CD4-positive, alpha-beta T cell (primary cell): Measurements from ENCODE around the gene KIAA0232. TPM values are rescaled to one million over a fixed set of nuclear protein-coding genes. Genes with fewer than 3 reads are reported as not detected.

Experiments
- ATAC-seq: fragments of 200-7000 bp; cut with Tn5 transposase; one replicate; pipeline ENCODE4 v1.10.0; 2022; ENCODE audit warnings: mild to moderate bottlenecking; ENCODE audit not compliant: poor library complexity
- CTCF ChIA-PET: fragments of 350-600 bp; sonication (Branson Sonifier 250); formaldehyde crosslinking; loops from one replicate; lab custom pipeline; 2021; ENCODE audit warnings: antibody characterized with exemption, inconsistent platforms; lab: Charles Lee
- POLR2A ChIA-PET: fragments of 350-600 bp; sonication (Branson Sonifier 250); formaldehyde crosslinking; loops from one replicate; lab custom pipeline; 2021; ENCODE audit warnings: antibody characterized with exemption, inconsistent platforms; lab: Charles Lee
- DNase-seq, 14 experiments: peaks; one replicate each; pipeline ENCODE4 v3.0.0-alpha.2; 2013 to 2020; ENCODE audit warnings: mixed read lengths in 2 of 14
- H3K27ac ChIP-seq, 2 donors: one replicate each; pipeline versions ENCODE4 v1.5.1 to v1.7.0; 2013; ENCODE audit warnings: low read length in 2 of 2, low read depth in 1 of 2, mild to moderate bottlenecking in 1 of 2
- H3K27me3 ChIP-seq, 2 experiments: 1 replicate in 1 of 2; 2 replicates in 1 of 2; pipeline versions ENCODE4 v1.6.1 to v1.7.0; 2013; ENCODE audit warnings: low read length in 2 of 2, control low read depth in 1 of 2, mild to moderate bottlenecking in 1 of 2, moderate library complexity in 1 of 2; ENCODE audit not compliant: insufficient read depth in 2 of 2, control insufficient read depth in 1 of 2
- H3K36me3 ChIP-seq: one replicate; pipeline ENCODE4 v1.6.1; 2013; ENCODE audit warnings: low read length, control low read depth; ENCODE audit not compliant: insufficient read depth
- H3K4me1 ChIP-seq: one replicate; pipeline ENCODE4 v1.6.1; 2013; ENCODE audit warnings: low read length, control low read depth; ENCODE audit not compliant: insufficient read depth
- H3K4me3 ChIP-seq: one replicate; pipeline ENCODE4 v1.5.1; 2013; ENCODE audit warnings: mild to moderate bottlenecking, low read length, moderate library complexity
- H3K9me3 ChIP-seq, 2 experiments: 1 replicate in 1 of 2; 2 replicates in 1 of 2; pipeline versions ENCODE4 v1.6.1 to v1.7.0; 2013; ENCODE audit warnings: low read length in 2 of 2, mild to moderate bottlenecking in 2 of 2, control low read depth in 1 of 2, moderate library complexity in 1 of 2; ENCODE audit not compliant: control insufficient read depth in 1 of 2, insufficient read depth in 1 of 2
- H3K27ac Mint-ChIP-seq: one replicate; pipeline ENCODE4 v1.8.0; 2020; ENCODE audit warnings: mixed read lengths
- H3K27me3 Mint-ChIP-seq: one replicate; pipeline ENCODE4 v1.8.0; 2021; ENCODE audit warnings: mixed read lengths
- H3K36me3 Mint-ChIP-seq: one replicate; pipeline ENCODE4 v1.8.0; 2021; ENCODE audit warnings: low read depth, mixed read lengths
- H3K4me1 Mint-ChIP-seq: one replicate; pipeline ENCODE4 v1.8.0; 2021; ENCODE audit warnings: low read depth, mixed read lengths
- H3K4me3 Mint-ChIP-seq: one replicate; pipeline ENCODE4 v1.8.0; 2020; ENCODE audit warnings: mild to moderate bottlenecking, mixed read lengths
- H3K9me3 Mint-ChIP-seq: one replicate; pipeline ENCODE4 v1.8.0; 2020; ENCODE audit warnings: mixed read lengths
- intact Hi-C, 2 experiments: fragments of 100-400 bp; cut with DNase I in 1 of 2; cut with micrococcal nuclease in 1 of 2; formaldehyde crosslinking; loops; one replicate each; pipeline versions ENCODE4 v1.15.1 to v1.9.0; 2023 to 2025; cut with DNase I, micrococcal nuclease
- total RNA-seq, 174 experiments: library from RNA in 2 of 174; stranded (reverse) in 2 of 174; gene quantifications; one replicate each; pipeline ENCODE4 v1.2.3 and lab custom pipeline; 2021 to 2026
- TF ChIP-seq, protein P1 (sequence below): fragments of 200-600 bp; IDR thresholded peaks from one replicate; pipeline ENCODE4 v1.8.0; 2022; ENCODE audit warnings: antibody characterized with exemption, mild to moderate bottlenecking

Gene KIAA0232
- total RNA-seq, 2 experiments from 2014 or later: 15.3 to 17.8 TPM

DNA sequence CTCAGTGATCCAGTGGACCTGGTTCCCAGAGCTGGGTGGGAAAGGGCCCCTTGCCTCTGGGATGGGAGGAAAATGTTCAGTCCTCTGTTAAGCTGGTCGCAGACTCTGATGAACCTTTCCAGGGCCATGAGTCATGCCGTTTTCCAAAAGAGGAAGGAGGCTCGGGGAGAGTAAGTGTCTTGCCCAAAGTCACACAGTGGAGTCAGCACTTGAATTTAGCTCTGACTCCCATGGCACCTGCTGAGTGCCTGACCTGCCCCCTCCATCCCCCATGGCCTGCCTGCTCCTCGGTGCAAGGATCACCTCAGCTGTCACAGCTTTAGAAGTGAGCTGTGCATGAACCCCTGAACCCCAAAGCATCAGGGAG lies 14.0 kb upstream of the KIAA0232 start:
- Histone ChIP-seq H3K9me3 (no peaks in the 10 kb centered on the region), H3K4me3 (no peak overlapping the region), H3K27me3 (no peaks in the 10 kb centered on the region), H3K27ac (no peak overlapping the region), H3K4me1 (peaks cover 17% of the 10 kb centered on the region), H3K36me3 (no peaks in the 10 kb centered on the region)
- Mint-ChIP-seq H3K4me3 (no peak overlapping the region), H3K27me3 (no peaks in the 10 kb centered on the region), H3K36me3 (no peaks in the 10 kb centered on the region), H3K9me3 (no peaks in the 10 kb centered on the region), H3K4me1 (peaks cover 11% of the 10 kb centered on the region), H3K27ac (no peak overlapping the region)
- no peak for ATAC-seq
- ChIA-PET POLR2A (interaction anchor here (0.6 to 2.4 kb wide), 3 partner anchors 15 to 78 kb away, joined by 3 to 8 read pairs (median 6); partner anchors contain the start of genes BLOC1S4 and KIAA0232), CTCF (no interaction called here)
- peak in 2 of 14 experiments; percentile 42 to 54 for DNase-seq
- intact Hi-C loops: no loop called here
- TF ChIP-seq, protein P1, sequence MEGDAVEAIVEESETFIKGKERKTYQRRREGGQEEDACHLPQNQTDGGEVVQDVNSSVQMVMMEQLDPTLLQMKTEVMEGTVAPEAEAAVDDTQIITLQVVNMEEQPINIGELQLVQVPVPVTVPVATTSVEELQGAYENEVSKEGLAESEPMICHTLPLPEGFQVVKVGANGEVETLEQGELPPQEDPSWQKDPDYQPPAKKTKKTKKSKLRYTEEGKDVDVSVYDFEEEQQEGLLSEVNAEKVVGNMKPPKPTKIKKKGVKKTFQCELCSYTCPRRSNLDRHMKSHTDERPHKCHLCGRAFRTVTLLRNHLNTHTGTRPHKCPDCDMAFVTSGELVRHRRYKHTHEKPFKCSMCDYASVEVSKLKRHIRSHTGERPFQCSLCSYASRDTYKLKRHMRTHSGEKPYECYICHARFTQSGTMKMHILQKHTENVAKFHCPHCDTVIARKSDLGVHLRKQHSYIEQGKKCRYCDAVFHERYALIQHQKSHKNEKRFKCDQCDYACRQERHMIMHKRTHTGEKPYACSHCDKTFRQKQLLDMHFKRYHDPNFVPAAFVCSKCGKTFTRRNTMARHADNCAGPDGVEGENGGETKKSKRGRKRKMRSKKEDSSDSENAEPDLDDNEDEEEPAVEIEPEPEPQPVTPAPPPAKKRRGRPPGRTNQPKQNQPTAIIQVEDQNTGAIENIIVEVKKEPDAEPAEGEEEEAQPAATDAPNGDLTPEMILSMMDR: no peak

DNA sequence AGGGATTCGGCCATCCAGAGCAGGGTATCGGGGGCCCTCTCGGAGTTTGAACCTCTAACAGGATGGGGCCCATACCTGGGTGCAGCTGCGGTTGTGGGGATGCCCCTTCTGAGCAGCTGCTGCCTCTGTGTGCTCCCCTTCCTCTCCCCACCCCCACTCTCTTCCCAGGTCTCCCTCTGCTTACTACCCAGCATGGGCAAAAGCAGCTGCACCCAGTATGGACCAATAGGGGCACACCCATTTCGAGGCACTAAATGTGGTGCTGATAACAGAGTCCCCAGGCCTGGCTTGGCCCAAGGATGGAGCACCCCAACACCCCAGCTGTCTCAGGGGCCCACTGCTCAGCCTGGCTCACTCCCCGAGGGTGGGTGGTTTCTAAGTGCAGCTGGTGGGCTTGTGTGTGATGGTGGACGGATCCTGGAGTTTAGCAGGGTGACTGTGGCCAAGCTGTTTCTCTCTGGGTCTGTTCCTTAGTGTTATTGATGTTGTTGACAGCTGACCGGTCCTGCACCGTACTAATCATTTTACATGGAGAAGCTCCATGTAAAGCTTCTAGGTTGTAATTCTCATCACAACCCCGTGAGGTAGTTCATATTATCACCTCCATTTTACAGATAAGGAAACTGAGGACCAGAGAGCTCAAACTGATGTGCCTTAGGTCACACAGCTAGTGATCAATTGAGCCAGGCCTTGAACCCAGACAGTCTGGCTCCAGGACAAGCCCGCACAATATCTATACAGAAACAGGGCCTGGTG lies 13.1 kb upstream of the KIAA0232 start:
- peaks cover 11% of the 10 kb centered on the region for H3K4me1 Mint-ChIP-seq
- H3K4me3 ChIP-seq: no peak overlapping the region
- no peaks in the 10 kb centered on the region for H3K9me3 ChIP-seq
- no peak overlapping the region for H3K27ac Mint-ChIP-seq
- intact Hi-C loops: no loop called here
- ATAC-seq (no peak), DNase-seq (peak in 3 of 14 experiments; percentile 20 to 43 (median 29))
- H3K27me3 Mint-ChIP-seq: no peaks in the 10 kb centered on the region
- ChIA-PET POLR2A (interaction anchor here (2.0 kb wide), 1 partner anchor 14 kb away, joined by 8 read pairs; the partner anchor contains the start of gene KIAA0232), CTCF (no interaction called here)
- H3K27me3 ChIP-seq: no peaks in the 10 kb centered on the region
- H3K4me1 ChIP-seq: peaks cover 17% of the 10 kb centered on the region
- TF ChIP-seq, protein P1: no peak
- H3K36me3 ChIP-seq: no peaks in the 10 kb centered on the region
- H3K4me3 Mint-ChIP-seq: no peak overlapping the region
- no peaks in the 10 kb centered on the region for H3K36me3 Mint-ChIP-seq
- H3K9me3 Mint-ChIP-seq: no peaks in the 10 kb centered on the region
- H3K27ac ChIP-seq: no peak overlapping the region

DNA sequence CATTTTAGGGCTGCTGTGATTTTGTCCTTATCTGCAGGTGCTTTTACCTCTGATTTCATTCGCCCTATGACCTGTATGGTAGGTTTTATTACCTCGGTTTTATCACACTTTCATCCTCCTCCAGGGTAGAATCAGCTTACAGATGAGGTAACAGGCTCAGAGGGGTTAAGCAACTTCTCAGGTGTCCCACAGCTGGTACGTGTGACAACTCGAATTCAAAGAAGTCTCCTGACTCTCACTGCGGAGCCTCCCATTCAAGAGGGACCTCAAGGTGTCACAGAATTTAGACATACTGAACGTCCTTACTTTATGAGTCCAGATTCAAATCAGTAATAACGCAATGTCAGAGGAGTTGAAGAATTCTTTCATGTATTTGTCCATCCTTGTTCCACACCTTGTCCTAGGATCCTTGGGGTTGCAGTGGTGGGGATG lies 12.5 kb upstream of the KIAA0232 start:
- no peaks in the 10 kb centered on the region for H3K36me3 Mint-ChIP-seq
- ChIA-PET CTCF (no interaction called here), POLR2A (interaction anchor here (2.0 kb wide), 1 partner anchor 13 kb away, joined by 8 read pairs; the partner anchor contains the start of gene KIAA0232)
- Histone ChIP-seq H3K4me1 (peaks cover 18% of the 10 kb centered on the region), H3K9me3 (no peaks in the 10 kb centered on the region), H3K4me3 (no peak overlapping the region), H3K27ac (no peak overlapping the region), H3K36me3 (no peaks in the 10 kb centered on the region), H3K27me3 (no peaks in the 10 kb centered on the region)
- H3K9me3 Mint-ChIP-seq: no peaks in the 10 kb centered on the region
- DNase-seq (no peak), ATAC-seq (no peak)
- H3K27me3 Mint-ChIP-seq: no peaks in the 10 kb centered on the region
- TF ChIP-seq, protein P1: no peak
- H3K4me3 Mint-ChIP-seq: no peak overlapping the region
- no peak overlapping the region for H3K27ac Mint-ChIP-seq
- intact Hi-C loops: no loop called here
- H3K4me1 Mint-ChIP-seq: peaks cover 11% of the 10 kb centered on the region
